IMR-90 (cell line): ENCODE data around the gene CNPY1. TPM values are rescaled to one million over a fixed set of nuclear protein-coding genes. Genes with fewer than 3 reads are reported as not detected.

ENCODE experiments used
- ATAC-seq: fragments of 200-7000 bp; cut with Tn5 transposase; 2 replicates; pipeline ENCODE4 v1.9.1; 2020; ENCODE audit warnings: low read depth, mild to moderate bottlenecking, moderate library complexity
- BruUV-seq: library from RNA; stranded (reverse); fragments of 400-500 nt; replicated peaks from 2 replicates; lab custom pipeline; 2021; lab: Mats Ljungman, UMichigan
- CTCF ChIA-PET: fragments of 300-600 bp; formaldehyde crosslinking; extraction: SDS; loops from one replicate; lab custom pipeline; 2021; ENCODE audit warnings: antibody characterized with exemption; lab: Yijun Ruan, JAX
- POLR2A ChIA-PET: fragments of 300-600 bp; sonication (Branson Sonifier 250); formaldehyde crosslinking; loops from one replicate; lab custom pipeline; 2022; ENCODE audit warnings: antibody characterized with exemption; ENCODE audit not compliant: unreplicated experiment; lab: Charles Lee
- DNase-seq: peaks from one replicate; pipeline ENCODE4 v3.0.0; 2013
- H2AFZ ChIP-seq: replicated peaks from 2 replicates; pipeline ENCODE3; 2013; ENCODE audit warnings: low read length, mild to moderate bottlenecking; ENCODE audit not compliant: poor library complexity
- H2AK5ac ChIP-seq: 2 replicates; pipeline ENCODE4 v1.6.1; 2013; ENCODE audit warnings: low read depth, low read length, inconsistent platforms
- H2AK9ac ChIP-seq: replicated peaks from 2 replicates; pipeline ENCODE3; 2013; ENCODE audit warnings: mild to moderate bottlenecking, low read depth, low read length, moderate library complexity; ENCODE audit not compliant: poor library complexity
- H2BK120ac ChIP-seq: 2 replicates; pipeline ENCODE4 v1.6.1; 2013; ENCODE audit warnings: low read depth, low read length, inconsistent platforms
- H2BK15ac ChIP-seq: 3 replicates; pipeline ENCODE4 v1.6.1; 2013; ENCODE audit warnings: low read depth, low read length, inconsistent platforms
- H2BK20ac ChIP-seq: 2 replicates; pipeline ENCODE4 v1.6.1; 2013; ENCODE audit warnings: low read depth, mild to moderate bottlenecking, inconsistent platforms, low read length, moderate library complexity
- H2BK5ac ChIP-seq: 2 replicates; pipeline ENCODE4 v1.6.1; 2013; ENCODE audit warnings: mild to moderate bottlenecking, low read depth, low read length, inconsistent platforms; ENCODE audit not compliant: poor library complexity, severe bottlenecking
- H3K14ac ChIP-seq: replicated peaks from 2 replicates; pipeline ENCODE4 v1.6.1; 2013; ENCODE audit warnings: low read depth, low read length, inconsistent platforms
- H3K18ac ChIP-seq: 2 replicates; pipeline ENCODE4 v1.6.1; 2013; ENCODE audit warnings: low read depth, low read length, control low read depth
- H3K23ac ChIP-seq: 2 replicates; pipeline ENCODE4 v1.6.1; 2013; ENCODE audit warnings: low read depth, low read length, inconsistent platforms
- H3K27ac ChIP-seq: 2 replicates; pipeline ENCODE4 v1.5.1; 2013; ENCODE audit warnings: mild to moderate bottlenecking, control low read depth, low read length; ENCODE audit not compliant: insufficient read depth
- H3K27me3 ChIP-seq: 2 replicates; pipeline ENCODE4 v1.6.1; 2013; ENCODE audit warnings: low read length; ENCODE audit not compliant: control insufficient read depth, insufficient read depth
- H3K36me3 ChIP-seq: 2 replicates; pipeline ENCODE4 v1.6.1; 2013; ENCODE audit warnings: low read length, mixed read lengths; ENCODE audit not compliant: control insufficient read depth, insufficient read depth
- H3K4ac ChIP-seq: 2 replicates; pipeline ENCODE4 v1.6.1; 2013; ENCODE audit warnings: low read depth, low read length, inconsistent platforms
- H3K4me1 ChIP-seq: 2 replicates; pipeline ENCODE4 v1.6.1; 2013; ENCODE audit warnings: low read length, mixed read lengths; ENCODE audit not compliant: control insufficient read depth, insufficient read depth
- H3K4me2 ChIP-seq: 2 replicates; pipeline ENCODE4 v1.6.1; 2013; ENCODE audit warnings: low read depth, mild to moderate bottlenecking, control low read depth, low read length, moderate library complexity
- H3K4me3 ChIP-seq: 2 replicates; pipeline ENCODE4 v1.5.1; 2013; ENCODE audit warnings: low read depth, mild to moderate bottlenecking, control low read depth, low read length, moderate library complexity; ENCODE audit not compliant: insufficient read depth
- H3K56ac ChIP-seq: 2 replicates; pipeline ENCODE4 v1.6.1; 2013; ENCODE audit warnings: low read length, inconsistent platforms; ENCODE audit not compliant: insufficient read depth; ENCODE audit errors: extremely low read depth
- H3K79me1 ChIP-seq, 2 experiments: 2 replicates each; pipeline ENCODE4 v1.6.1; 2013; ENCODE audit warnings: low read length in 2 of 2, inconsistent platforms in 1 of 2, low read depth in 1 of 2
- H3K9ac ChIP-seq: 2 replicates; pipeline ENCODE4 v1.6.1; 2013; ENCODE audit warnings: low read depth, low read length, control low read depth
- H3K9me1 ChIP-seq: 2 replicates; pipeline ENCODE4 v1.6.1; 2013; ENCODE audit warnings: low read length, inconsistent platforms; ENCODE audit not compliant: insufficient read depth
- H3K9me3 ChIP-seq: 2 replicates; pipeline ENCODE4 v1.6.1; 2013; ENCODE audit warnings: low read length; ENCODE audit not compliant: control insufficient read depth, insufficient read depth
- H4K20me1 ChIP-seq: 2 replicates; pipeline ENCODE4 v1.6.1; 2013; ENCODE audit warnings: low read length, inconsistent platforms; ENCODE audit not compliant: insufficient read depth
- H4K5ac ChIP-seq: 2 replicates; pipeline ENCODE4 v1.6.1; 2013; ENCODE audit warnings: mild to moderate bottlenecking, low read depth, low read length, control low read depth
- H4K8ac ChIP-seq, 2 experiments: 2 replicates each; pipeline ENCODE4 v1.6.1; 2013; ENCODE audit warnings: low read depth in 2 of 2, low read length in 2 of 2, control low read depth in 1 of 2, inconsistent platforms in 1 of 2
- H4K91ac ChIP-seq: 2 replicates; pipeline ENCODE4 v1.6.1; 2013; ENCODE audit warnings: low read depth, low read length, inconsistent platforms; ENCODE audit not compliant: insufficient read depth
- CHD1 ChIP-seq: IDR thresholded peaks from 2 replicates; pipeline ENCODE4 v1.6.1; 2012; ENCODE audit warnings: low read depth, low read length, improper control_type of control experiment
- FOS ChIP-seq: fragments of 150-350 bp; IDR thresholded peaks from 2 replicates; pipeline ENCODE4 v1.6.1; 2016; ENCODE audit warnings: low read depth, low read length
- MAFK ChIP-seq: IDR thresholded peaks from 2 replicates; pipeline ENCODE4 v1.6.1; 2012; ENCODE audit warnings: low read depth, low read length, improper control_type of control experiment
- MAZ ChIP-seq: IDR thresholded peaks from 2 replicates; pipeline ENCODE4 v1.6.1; 2012; ENCODE audit warnings: low read depth, mild to moderate bottlenecking, low read length, improper control_type of control experiment, moderate library complexity, borderline replicate concordance
- NFE2L2 ChIP-seq: fragments of 150-350 bp; IDR thresholded peaks from 2 replicates; pipeline ENCODE4 v1.6.1; 2016; ENCODE audit warnings: low read depth, mild to moderate bottlenecking, low read length
- WGBS, 2 experiments: methylation state at CpG; one replicate each; pipeline versions ENCODE4 v1.1.5 to v1.1.7; 2013; ENCODE audit warnings: missing lambda C conversion rate in 2 of 2; ENCODE audit not compliant: insufficient read length in 1 of 2; ENCODE audit errors: extremely low coverage in 2 of 2; 5-methylcytosine and 5-hydroxymethylcytosine counted together
- dilution Hi-C: fragments of 300-500 bp; cut with HindIII; formaldehyde crosslinking; loops from one replicate; pipeline ENCODE4 v1.14.3; 2018; ENCODE audit warnings: low sequenced_read_pairs; ENCODE audit not compliant: unreplicated experiment
- in situ Hi-C: fragments of 300-500 bp; cut with MboI; formaldehyde crosslinking; loops from 3 replicates; pipeline ENCODE4 v1.14.3; 2019; ENCODE audit warnings: low sequenced_read_pairs, inconsistent platforms, mixed read lengths
- intact Hi-C: fragments of 100-400 bp; cut with micrococcal nuclease; formaldehyde crosslinking; loops from 2 replicates; pipeline ENCODE4 v1.10.0; 2022
- polyA plus RNA-seq, 3 experiments: library from polyadenylated mRNA; depleted of rRNA; stranded (reverse); fragments of >200 nt; gene quantifications; 2 replicates each; pipeline ENCODE4 v1.2.3, GENCODE V29; 2012; ENCODE audit warnings: low replicate concordance in 1 of 3
- total RNA-seq: library from RNA; depleted of rRNA; stranded (reverse); fragments of >200 nt; gene quantifications from 2 replicates; pipeline ENCODE4 v1.2.3, GENCODE V29; 2012; rRNA removed
- TF ChIP-seq, protein P1 (sequence below): conservative IDR thresholded peaks from 2 replicates; pipeline ENCODE4 v1.5.1; 2012; ENCODE audit warnings: mild to moderate bottlenecking, low read depth, low read length, improper control_type of control experiment

CNPY1 gene
- total and polyA plus RNA-seq, 2 of the 4 experiments (the other 2 are of a cell fraction) = not detected

- no peak overlapping the region for H2BK20ac ChIP-seq
- no peak overlapping the region for H2AK9ac ChIP-seq
- no peaks in the 10 kb centered on the region; the same call in 1 of the 2 replicates for H3K9me1 ChIP-seq
- intact Hi-C loops = loop anchor here (10.0 kb wide), 2 partner anchors 77 to 157 kb away; partner anchors contain the start of gene INSIG1
- 0 out of 2 replicates have a peak, but pooled peaks cover 4% of the 10 kb centered on the region for H3K9me3 ChIP-seq
- H3K14ac ChIP-seq = no peak overlapping the region
- no peak overlapping the region for H3K9ac ChIP-seq
- H2BK15ac ChIP-seq = no peak overlapping the region
- no peak overlapping the region for H4K8ac ChIP-seq
- H3K4me1 ChIP-seq = no peaks in the 10 kb centered on the region
- no peak overlapping the region for H2BK120ac ChIP-seq
- no peak overlapping the region for H4K5ac ChIP-seq
- H3K4me3 ChIP-seq = no peak overlapping the region
- dilution Hi-C loops = no loop called here
- H3K23ac ChIP-seq = no peak overlapping the region
- no peaks in the 10 kb centered on the region for H4K20me1 ChIP-seq
- ChIA-PET POLR2A (no interaction called here), CTCF (no interaction called here)
- H3K27me3 ChIP-seq = peaks cover 88% of the 10 kb centered on the region
- H4K91ac ChIP-seq = no peak overlapping the region
- H3K56ac ChIP-seq = no peak overlapping the region
- no peaks in the 10 kb centered on the region for H3K79me1 ChIP-seq
- no peak overlapping the region for H3K18ac ChIP-seq
- no peak overlapping the region for H2AK5ac ChIP-seq
- H2BK5ac ChIP-seq = no peak overlapping the region
- no peak overlapping the region for H3K4me2 ChIP-seq
- no peak for DNase-seq
- H3K27ac ChIP-seq = no peak overlapping the region
- no peak for TF ChIP-seq CHD1
- TF ChIP-seq MAFK = no peak
- no peak for TF ChIP-seq FOS
- TF ChIP-seq, protein P1, sequence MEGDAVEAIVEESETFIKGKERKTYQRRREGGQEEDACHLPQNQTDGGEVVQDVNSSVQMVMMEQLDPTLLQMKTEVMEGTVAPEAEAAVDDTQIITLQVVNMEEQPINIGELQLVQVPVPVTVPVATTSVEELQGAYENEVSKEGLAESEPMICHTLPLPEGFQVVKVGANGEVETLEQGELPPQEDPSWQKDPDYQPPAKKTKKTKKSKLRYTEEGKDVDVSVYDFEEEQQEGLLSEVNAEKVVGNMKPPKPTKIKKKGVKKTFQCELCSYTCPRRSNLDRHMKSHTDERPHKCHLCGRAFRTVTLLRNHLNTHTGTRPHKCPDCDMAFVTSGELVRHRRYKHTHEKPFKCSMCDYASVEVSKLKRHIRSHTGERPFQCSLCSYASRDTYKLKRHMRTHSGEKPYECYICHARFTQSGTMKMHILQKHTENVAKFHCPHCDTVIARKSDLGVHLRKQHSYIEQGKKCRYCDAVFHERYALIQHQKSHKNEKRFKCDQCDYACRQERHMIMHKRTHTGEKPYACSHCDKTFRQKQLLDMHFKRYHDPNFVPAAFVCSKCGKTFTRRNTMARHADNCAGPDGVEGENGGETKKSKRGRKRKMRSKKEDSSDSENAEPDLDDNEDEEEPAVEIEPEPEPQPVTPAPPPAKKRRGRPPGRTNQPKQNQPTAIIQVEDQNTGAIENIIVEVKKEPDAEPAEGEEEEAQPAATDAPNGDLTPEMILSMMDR = no peak
- TF ChIP-seq MAZ = no peak
- TF ChIP-seq NFE2L2 = no peak
- no peak overlapping the region for H3K4ac ChIP-seq
- H3K36me3 ChIP-seq = no peaks in the 10 kb centered on the region
- BruUV-seq = no TSS peak
- WGBS, 2 experiments = 20% methylated on average over 1 of the region's 9 CpGs; no CpG with 5 or more reads in 1 of the 2 experiments
- in situ Hi-C loops = no loop called here
- ATAC-seq = no peak
- no peak overlapping the region for H2AFZ ChIP-seq
Observed at GRCh38 chr7:155451840-155452239, 94.5 kb downstream of the CNPY1 start.

Other genes starting within 250 kb of the CNPY1 start
- 26.0 and 32.8 TPM in 2 replicates for gene INSIG1, start 248.7 kb downstream of the CNPY1 start, total RNA-seq
- 19.0 and 19.9 TPM in 2 replicates for gene INSIG1, start 248.7 kb downstream of the CNPY1 start, polyA plus RNA-seq (2012; rRNA removed)
- not detected in 2 replicates for gene EN2, start 88.4 kb downstream of the CNPY1 start, total RNA-seq
- gene EN2, start 88.4 kb downstream of the CNPY1 start, polyA plus RNA-seq (2012; rRNA removed) = not detected in 2 replicates
- 7.3 and 10.6 TPM in 2 replicates for gene RBM33, start 98.1 kb upstream of the CNPY1 start, total RNA-seq
- 10.5 and 10.8 TPM in 2 replicates for gene RBM33, start 98.1 kb upstream of the CNPY1 start, polyA plus RNA-seq (2012; rRNA removed)